ENCODE measurements around the gene EIPR1.

EIPR1 gene

GRCh38 chr2:3236300-3237045 lies 141.1 kb downstream of the EIPR1 start:
- Histone ChIP-seq H3K9me3 (ENCODE audit: severe bottlenecking) (peaks cover 4% of the 10 kb centered on the region), H3K27me3 (ENCODE audit: insufficient read depth, low read depth, severe bottlenecking) (no peaks in the 10 kb centered on the region), H3K27ac (no peak overlapping the region; the same call in 1 of the 2 replicates), H3K4me3 (ENCODE audit: low read depth, low read length) (no peak overlapping the region), H3K36me3 (peaks cover 9% of the 10 kb centered on the region)
- no peak for TF ChIP-seq CTCF (IDR thresholded peaks at IDR 0.05; ENCODE audit: low read depth, low read length)
- DNase-seq: no peak

- DNase-seq: no peak
- peaks cover 9% of the 10 kb centered on the region for H3K36me3 ChIP-seq
- no peak overlapping the region for H3K27ac ChIP-seq
- TF ChIP-seq CTCF (IDR thresholded peaks at IDR 0.05; ENCODE audit: low read depth, low read length): no peak
- H3K9me3 ChIP-seq (ENCODE audit: severe bottlenecking): peaks cover 4% of the 10 kb centered on the region
- H3K4me3 ChIP-seq (ENCODE audit: low read depth, low read length): no peak overlapping the region
- no peaks in the 10 kb centered on the region for H3K27me3 ChIP-seq (ENCODE audit: insufficient read depth, low read depth, severe bottlenecking)
Observed at GRCh38 chr2:3233877-3234276, 143.7 kb downstream of the EIPR1 start.

GRCh38 chr2:3229221-3229620 lies 148.4 kb downstream of the EIPR1 start:
- Histone ChIP-seq H3K27me3 (ENCODE audit: insufficient read depth, low read depth, severe bottlenecking) (no peaks in the 10 kb centered on the region), H3K4me3 (ENCODE audit: low read depth, low read length) (no peak overlapping the region), H3K27ac (no peak overlapping the region), H3K9me3 (ENCODE audit: severe bottlenecking) (no peaks in the 10 kb centered on the region), H3K36me3 (peaks cover 5% of the 10 kb centered on the region; the same call in 1 of the 2 replicates)
- no peak for TF ChIP-seq CTCF (IDR thresholded peaks at IDR 0.05; ENCODE audit: low read depth, low read length)
- no peak for DNase-seq

- TF ChIP-seq CTCF (IDR thresholded peaks at IDR 0.05; ENCODE audit: low read depth, low read length): no peak
- Histone ChIP-seq H3K9me3 (ENCODE audit: severe bottlenecking) (peaks cover 8% of the 10 kb centered on the region), H3K36me3 (no peaks in the 10 kb centered on the region)
Observed at GRCh38 chr2:3224681-3225080, 152.9 kb downstream of the EIPR1 start.

GRCh38 chr2:3223080-3223923 lies 154.3 kb downstream of the EIPR1 start:
- no peak overlapping the region for H3K27ac ChIP-seq
- no peak overlapping the region for H3K4me3 ChIP-seq (ENCODE audit: low read depth, low read length)
- H3K27me3 ChIP-seq (ENCODE audit: insufficient read depth, low read depth, severe bottlenecking): no peaks in the 10 kb centered on the region
- peaks cover 8% of the 10 kb centered on the region for H3K9me3 ChIP-seq (ENCODE audit: severe bottlenecking)
- no peaks in the 10 kb centered on the region for H3K36me3 ChIP-seq
- TF ChIP-seq CTCF (IDR thresholded peaks at IDR 0.05; ENCODE audit: low read depth, low read length): no peak
- no peak for DNase-seq

More at GRCh38 chr2:3224681-3225080, 152.9 kb downstream of the EIPR1 start:
- Histone ChIP-seq H3K27ac (no peak overlapping the region), H3K27me3 (ENCODE audit: insufficient read depth, low read depth, severe bottlenecking) (no peaks in the 10 kb centered on the region), H3K4me3 (ENCODE audit: low read depth, low read length) (no peak overlapping the region)
- no peak for DNase-seq

All from WERI-Rb-1 (cell line).